AG10803 (cell line): Measurements from ENCODE around the gene DYNLL1.

ENCODE experiments used
- DNase-seq: peaks from one replicate; pipeline ENCODE4 v3.0.0; 2010; ENCODE audit warnings: low read depth
- H3K4me3 ChIP-seq: 2 replicates; pipeline ENCODE4 v1.5.1; 2011; ENCODE audit warnings: mild to moderate bottlenecking, low read length, control low read depth
- TF ChIP-seq, protein P1 (sequence below): conservative IDR thresholded peaks from 2 replicates; pipeline ENCODE4 v1.5.1; 2011; ENCODE audit warnings: mild to moderate bottlenecking, low read length, control low read depth, inconsistent platforms

Gene DYNLL1

DNA sequence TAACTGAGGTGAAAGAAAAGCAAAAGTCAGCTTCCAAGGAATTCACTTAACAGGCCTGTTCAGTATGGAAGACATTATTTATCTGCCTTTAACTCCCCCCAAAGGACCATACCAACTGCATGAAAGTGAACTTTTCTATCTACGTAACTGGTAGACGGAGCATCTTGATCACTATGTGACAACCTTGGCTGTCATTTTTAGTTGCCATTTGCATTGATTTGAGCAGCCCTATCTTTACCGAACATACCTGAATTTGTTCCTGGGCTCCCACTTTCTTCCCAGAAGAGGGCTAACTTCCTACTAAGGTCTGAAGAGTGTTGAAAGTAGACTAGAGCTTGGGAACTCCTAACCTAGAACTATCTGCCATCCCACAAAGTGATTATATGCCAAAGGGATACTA, 35.8 kb upstream of the DYNLL1 start:
- TF ChIP-seq, protein P1, sequence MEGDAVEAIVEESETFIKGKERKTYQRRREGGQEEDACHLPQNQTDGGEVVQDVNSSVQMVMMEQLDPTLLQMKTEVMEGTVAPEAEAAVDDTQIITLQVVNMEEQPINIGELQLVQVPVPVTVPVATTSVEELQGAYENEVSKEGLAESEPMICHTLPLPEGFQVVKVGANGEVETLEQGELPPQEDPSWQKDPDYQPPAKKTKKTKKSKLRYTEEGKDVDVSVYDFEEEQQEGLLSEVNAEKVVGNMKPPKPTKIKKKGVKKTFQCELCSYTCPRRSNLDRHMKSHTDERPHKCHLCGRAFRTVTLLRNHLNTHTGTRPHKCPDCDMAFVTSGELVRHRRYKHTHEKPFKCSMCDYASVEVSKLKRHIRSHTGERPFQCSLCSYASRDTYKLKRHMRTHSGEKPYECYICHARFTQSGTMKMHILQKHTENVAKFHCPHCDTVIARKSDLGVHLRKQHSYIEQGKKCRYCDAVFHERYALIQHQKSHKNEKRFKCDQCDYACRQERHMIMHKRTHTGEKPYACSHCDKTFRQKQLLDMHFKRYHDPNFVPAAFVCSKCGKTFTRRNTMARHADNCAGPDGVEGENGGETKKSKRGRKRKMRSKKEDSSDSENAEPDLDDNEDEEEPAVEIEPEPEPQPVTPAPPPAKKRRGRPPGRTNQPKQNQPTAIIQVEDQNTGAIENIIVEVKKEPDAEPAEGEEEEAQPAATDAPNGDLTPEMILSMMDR: no peak
- no peak for DNase-seq
- H3K4me3 ChIP-seq: no peak overlapping the region

DNA sequence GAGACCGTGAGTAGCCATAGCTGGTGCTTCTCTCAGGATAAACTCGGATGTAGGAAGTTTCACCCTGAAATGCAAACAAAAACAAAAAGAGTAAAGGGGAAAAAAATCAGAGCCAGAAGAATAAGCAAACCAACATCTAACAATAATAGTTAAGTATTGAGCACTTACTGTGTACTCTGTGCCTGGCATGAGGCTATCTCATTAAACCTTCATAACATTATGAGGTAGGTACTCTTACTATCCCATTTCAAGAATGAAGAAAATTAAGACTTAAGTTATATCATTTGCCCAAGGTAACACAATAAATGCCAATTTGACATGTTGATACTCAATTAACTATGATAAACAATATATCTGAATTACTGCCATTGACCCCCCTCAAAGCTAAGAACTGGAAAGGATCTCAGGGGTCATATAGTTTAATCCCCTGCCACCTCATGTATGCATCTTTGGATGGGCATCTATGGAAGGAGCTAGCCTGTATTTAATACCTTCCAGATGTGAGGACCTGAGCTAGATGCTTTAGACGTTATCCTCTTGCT, 33.7 kb upstream of the DYNLL1 start:
- H3K4me3 ChIP-seq: no peak overlapping the region
- no peak for DNase-seq
- TF ChIP-seq, protein P1: no peak

DNA sequence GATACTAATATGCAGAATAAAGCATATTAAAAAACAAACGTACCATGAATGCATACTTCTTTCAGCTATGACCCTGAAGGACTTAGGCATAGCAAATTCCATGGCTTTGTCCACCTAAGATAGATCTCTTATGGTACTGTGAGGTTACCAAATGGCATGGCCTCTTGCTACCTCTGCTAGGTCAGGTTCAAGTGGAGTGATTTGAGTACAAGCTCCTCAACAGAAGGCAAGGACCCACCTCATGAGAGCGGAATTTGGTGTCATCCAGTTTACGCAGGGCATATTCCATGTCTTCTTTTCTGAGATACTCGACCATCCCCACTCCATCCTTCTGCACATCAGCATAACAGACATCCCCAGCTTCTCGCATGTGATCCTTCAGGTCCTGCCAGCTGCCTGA, 32.2 kb upstream of the DYNLL1 start:
- no peak overlapping the region for H3K4me3 ChIP-seq
- no peak for DNase-seq

DNA sequence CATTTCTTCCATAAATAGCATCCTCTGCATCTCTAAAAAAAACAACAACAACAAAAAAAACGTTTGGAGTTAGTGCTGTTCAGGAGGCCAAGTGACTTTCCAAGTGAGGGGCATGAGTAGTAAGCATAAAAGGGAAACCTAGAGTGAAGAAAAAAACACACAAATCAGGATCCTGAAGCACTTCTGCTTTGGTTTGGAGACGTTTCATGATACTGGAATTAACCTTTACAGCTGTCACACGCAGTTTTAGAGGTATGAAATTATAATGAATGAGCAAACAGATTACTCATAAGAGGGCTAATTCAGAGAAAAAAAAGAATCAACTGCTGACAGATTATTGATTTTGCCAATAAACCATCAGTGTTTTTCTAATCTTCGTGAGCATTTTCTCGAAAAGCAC, 30.2 kb upstream of the DYNLL1 start:
- DNase-seq: no peak
- TF ChIP-seq, protein P1: no peak
- H3K4me3 ChIP-seq: no peak overlapping the region

More for the DNA sequence above, 32.2 kb upstream of the DYNLL1 start:
- TF ChIP-seq, protein P1: no peak

DNA sequence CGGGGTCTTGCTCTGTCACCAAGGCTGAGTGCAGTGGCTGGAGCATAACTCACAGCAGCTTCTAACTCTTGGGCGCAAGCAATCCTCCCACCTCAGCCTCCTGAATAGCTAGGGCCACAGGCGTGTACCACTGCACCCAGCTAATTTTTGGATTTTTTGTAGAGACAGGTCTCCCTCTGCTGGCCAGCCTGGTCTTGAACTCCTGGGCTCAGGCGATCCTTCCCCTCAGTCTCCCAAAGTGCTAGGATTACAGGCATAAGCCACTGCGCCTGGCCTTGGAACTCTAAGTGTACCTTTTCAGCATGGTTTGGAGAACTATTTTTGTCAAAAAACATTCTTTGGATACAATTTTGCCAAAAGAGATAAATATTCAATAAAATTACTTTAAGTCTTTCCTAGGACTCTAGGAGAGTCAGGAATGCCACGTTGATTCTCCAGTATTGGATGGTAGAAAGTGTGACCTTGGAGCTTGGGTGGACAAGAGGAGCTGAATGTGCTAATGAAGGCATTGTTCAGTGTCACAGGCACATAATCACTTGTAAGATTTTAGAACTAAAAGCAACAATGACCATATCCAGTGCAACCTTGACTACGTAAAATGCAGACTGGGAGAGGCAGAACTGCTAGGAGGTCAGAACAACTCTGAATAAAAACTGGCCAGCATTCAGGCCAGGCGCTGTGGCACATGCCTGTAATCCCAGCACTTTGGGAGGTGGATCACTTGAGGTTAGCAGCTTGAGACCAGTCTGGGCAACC, 29.2 kb upstream of the DYNLL1 start:
- TF ChIP-seq, protein P1: peak; percentile 68
- DNase-seq: peak; percentile 44
- H3K4me3 ChIP-seq: no peak overlapping the region

DNA sequence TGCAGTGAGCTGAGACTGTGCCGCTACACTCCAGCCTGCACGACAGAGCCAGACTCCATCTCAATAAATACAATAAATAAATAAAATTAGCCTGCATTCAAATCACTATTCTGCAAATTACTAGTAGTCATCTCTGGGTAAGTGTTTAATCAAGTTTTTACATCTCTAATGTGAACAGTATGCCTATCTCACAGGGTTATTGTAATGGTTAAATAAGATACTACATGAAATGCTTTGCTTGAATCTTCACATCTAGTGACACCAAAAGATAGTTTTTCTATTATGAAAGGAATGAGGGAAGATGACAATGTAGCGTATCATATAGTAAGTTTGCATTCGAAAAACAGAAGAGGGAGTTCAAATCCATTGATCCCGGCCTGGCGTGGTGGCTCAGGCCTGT, 28.5 kb upstream of the DYNLL1 start:
- no peak overlapping the region for H3K4me3 ChIP-seq
- DNase-seq: no peak
- TF ChIP-seq, protein P1: no peak

DNA sequence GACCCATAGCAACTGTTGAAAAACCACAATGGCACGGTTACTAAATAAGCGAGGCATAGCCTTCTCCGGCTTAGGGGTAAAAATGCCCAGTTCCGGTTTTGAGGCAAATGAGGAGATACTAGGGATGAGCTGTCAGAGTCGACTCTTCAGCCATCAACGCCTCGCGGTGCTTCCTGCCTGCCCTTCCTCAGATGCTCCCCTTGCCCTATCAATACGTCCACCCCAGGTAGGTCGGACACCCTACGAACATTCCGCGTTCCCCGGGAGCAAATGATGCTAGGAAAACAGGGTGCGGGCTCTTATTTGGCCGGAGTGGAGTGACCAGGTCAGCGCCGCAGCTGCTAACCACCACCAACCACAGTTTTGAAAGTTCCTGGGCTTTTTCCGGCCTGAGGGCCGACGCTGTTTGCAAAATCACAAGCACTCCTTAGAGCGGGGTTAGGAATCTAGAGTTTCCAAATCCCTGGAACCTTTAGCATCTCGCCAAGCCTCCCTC, 27.5 kb upstream of the DYNLL1 start:
- H3K4me3 ChIP-seq: peak overlapping the region; percentile 91
- peak; percentile 62 for DNase-seq
- TF ChIP-seq, protein P1: no peak
